HUES64 (cell line): Measurements from ENCODE around the gene FTO.

Experiments
- H3K27ac ChIP-seq: 2 replicates; pipeline ENCODE4 v1.7.0; 2013; ENCODE audit warnings: low read depth, low read length, inconsistent platforms
- H3K27me3 ChIP-seq: 2 replicates; pipeline ENCODE4 v1.6.1; 2013; ENCODE audit warnings: mild to moderate bottlenecking, low read length; ENCODE audit not compliant: insufficient read depth
- H3K36me3 ChIP-seq: 2 replicates; pipeline ENCODE4 v1.6.1; 2013; ENCODE audit warnings: mild to moderate bottlenecking, low read length; ENCODE audit not compliant: insufficient read depth
- H3K4me1 ChIP-seq: 2 replicates; pipeline ENCODE4 v1.6.1; 2013; ENCODE audit warnings: mild to moderate bottlenecking, low read length, moderate library complexity; ENCODE audit not compliant: insufficient read depth
- H3K4me3 ChIP-seq: 2 replicates; pipeline ENCODE4 v1.5.1; 2013; ENCODE audit warnings: mild to moderate bottlenecking, low read length, moderate library complexity
- H3K9ac ChIP-seq: 2 replicates; pipeline ENCODE4 v1.6.1; 2013; ENCODE audit warnings: mild to moderate bottlenecking, low read depth, low read length
- H3K9me3 ChIP-seq: 2 replicates; pipeline ENCODE4 v1.6.1; 2013; ENCODE audit warnings: low read depth, low read length; ENCODE audit not compliant: insufficient read depth
- WGBS: fragments of 150-250, 120-280 bp; methylation state at CpG from one replicate; pipeline ENCODE4 v1.1.7; 2013; ENCODE audit warnings: missing lambda C conversion rate; 5-methylcytosine and 5-hydroxymethylcytosine counted together

The FTO gene

GRCh38 chr16:53771655-53772497 lies 67.9 kb downstream of the FTO start:
- no peak overlapping the region for H3K9ac ChIP-seq
- H3K4me3 ChIP-seq = no peak overlapping the region
- H3K9me3 ChIP-seq = no peaks in the 10 kb centered on the region
- no peaks in the 10 kb centered on the region for H3K27me3 ChIP-seq
- peaks cover 24% of the 10 kb centered on the region for H3K4me1 ChIP-seq
- H3K36me3 ChIP-seq = no peaks in the 10 kb centered on the region
- WGBS = 92% methylated on average over 9 of the region's 9 CpGs
- H3K27ac ChIP-seq = no peak overlapping the region

- Histone ChIP-seq H3K27ac (no peak overlapping the region), H3K27me3 (no peaks in the 10 kb centered on the region), H3K4me1 (peaks cover 26% of the 10 kb centered on the region), H3K9me3 (no peaks in the 10 kb centered on the region), H3K36me3 (no peaks in the 10 kb centered on the region), H3K9ac (no peak overlapping the region), H3K4me3 (no peak overlapping the region)
- WGBS = 90% methylated on average over 3 of the region's 5 CpGs
Observed at GRCh38 chr16:53773150-53773846, 69.3 kb downstream of the FTO start.

GRCh38 chr16:53773881-53774280 lies 69.9 kb downstream of the FTO start:
- Histone ChIP-seq H3K9ac (no peak overlapping the region), H3K36me3 (no peaks in the 10 kb centered on the region), H3K4me1 (peaks cover 32% of the 10 kb centered on the region), H3K9me3 (no peaks in the 10 kb centered on the region), H3K27ac (no peak overlapping the region), H3K27me3 (no peaks in the 10 kb centered on the region), H3K4me3 (no peak overlapping the region)
- 93% methylated on average over 8 of the region's 8 CpGs for WGBS

- Histone ChIP-seq H3K9me3 (no peaks in the 10 kb centered on the region), H3K27me3 (no peaks in the 10 kb centered on the region), H3K36me3 (no peaks in the 10 kb centered on the region), H3K27ac (no peak overlapping the region), H3K4me3 (no peak overlapping the region), H3K9ac (no peak overlapping the region), H3K4me1 (peaks cover 35% of the 10 kb centered on the region)
- WGBS = 93% methylated on average over 1 of the region's 2 CpGs
Observed at GRCh38 chr16:53775106-53775820, 71.3 kb downstream of the FTO start.

- 71% methylated on average over 6 of the region's 7 CpGs for whole genome bisulfite sequencing
- Histone ChIP-seq H3K4me3 (no peak overlapping the region), H3K36me3 (no peaks in the 10 kb centered on the region), H3K4me1 (peaks cover 32% of the 10 kb centered on the region), H3K9ac (no peak overlapping the region), H3K27ac (no peak overlapping the region), H3K27me3 (no peaks in the 10 kb centered on the region), H3K9me3 (no peaks in the 10 kb centered on the region)
Observed at GRCh38 chr16:53775821-53776431, 72.0 kb downstream of the FTO start.

- no peak overlapping the region for H3K9ac ChIP-seq
- no peak overlapping the region for H3K4me3 ChIP-seq
- H3K27ac ChIP-seq = no peak overlapping the region
- no peaks in the 10 kb centered on the region for H3K36me3 ChIP-seq
- no peaks in the 10 kb centered on the region for H3K27me3 ChIP-seq
- H3K9me3 ChIP-seq = no peaks in the 10 kb centered on the region
- peaks cover 29% of the 10 kb centered on the region for H3K4me1 ChIP-seq
- 98% methylated on average over 3 of the region's 3 CpGs for WGBS
Observed at GRCh38 chr16:53779186-53779585, 75.2 kb downstream of the FTO start.

DNA sequence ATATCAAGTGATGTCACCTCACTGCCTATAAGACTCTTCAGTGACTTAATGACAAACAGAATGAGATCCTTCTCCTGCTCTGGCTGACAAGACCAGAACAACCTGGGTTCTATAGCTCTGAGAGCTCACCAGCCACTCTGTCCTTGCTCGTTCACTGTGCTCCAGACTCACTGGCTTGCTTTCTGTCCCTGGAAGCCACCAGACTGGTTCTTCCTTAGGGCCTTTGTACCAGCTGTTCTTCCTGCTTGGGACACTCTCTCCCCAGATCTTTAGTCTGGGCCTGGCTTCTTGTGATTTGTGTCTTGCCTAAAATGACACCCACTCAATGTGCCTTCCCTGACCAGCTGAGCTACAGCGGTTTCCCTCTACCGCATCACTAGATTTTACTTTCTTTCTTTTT lies 76.1 kb downstream of the FTO start:
- no peaks in the 10 kb centered on the region for H3K27me3 ChIP-seq
- 96% methylated on average over 3 of the region's 3 CpGs for WGBS
- no peak overlapping the region for H3K9ac ChIP-seq
- H3K4me3 ChIP-seq = no peak overlapping the region
- H3K27ac ChIP-seq = no peak overlapping the region
- H3K36me3 ChIP-seq = no peaks in the 10 kb centered on the region
- no peaks in the 10 kb centered on the region for H3K9me3 ChIP-seq
- H3K4me1 ChIP-seq = peaks cover 32% of the 10 kb centered on the region

GRCh38 chr16:53781023-53781605 lies 77.2 kb downstream of the FTO start:
- H3K36me3 ChIP-seq = no peaks in the 10 kb centered on the region
- H3K9me3 ChIP-seq = no peaks in the 10 kb centered on the region
- no peak overlapping the region for H3K4me3 ChIP-seq
- no peaks in the 10 kb centered on the region for H3K27me3 ChIP-seq
- no peak overlapping the region for H3K27ac ChIP-seq
- H3K4me1 ChIP-seq = peaks cover 24% of the 10 kb centered on the region
- 100% methylated on average over 1 of the region's 1 CpG for WGBS
- H3K9ac ChIP-seq = no peak overlapping the region

GRCh38 chr16:53782148-53782547 lies 78.2 kb downstream of the FTO start:
- H3K27me3 ChIP-seq = no peaks in the 10 kb centered on the region
- no peaks in the 10 kb centered on the region for H3K9me3 ChIP-seq
- H3K36me3 ChIP-seq = no peaks in the 10 kb centered on the region
- no peak overlapping the region for H3K9ac ChIP-seq
- H3K27ac ChIP-seq = no peak overlapping the region
- peaks cover 16% of the 10 kb centered on the region for H3K4me1 ChIP-seq
- WGBS = 98% methylated on average over 3 of the region's 3 CpGs
- no peak overlapping the region for H3K4me3 ChIP-seq

GRCh38 chr16:53784291-53784690 lies 80.3 kb downstream of the FTO start:
- WGBS = 89% methylated on average over 1 of the region's 1 CpG
- H3K36me3 ChIP-seq = no peaks in the 10 kb centered on the region
- H3K9me3 ChIP-seq = no peaks in the 10 kb centered on the region
- H3K9ac ChIP-seq = no peak overlapping the region
- H3K27ac ChIP-seq = no peak overlapping the region
- H3K4me3 ChIP-seq = no peak overlapping the region
- no peaks in the 10 kb centered on the region for H3K27me3 ChIP-seq
- peaks cover 4% of the 10 kb centered on the region; the same call in 1 of the 2 replicates for H3K4me1 ChIP-seq
